Fibroblast of the aortic adventitia (primary cell): Measurements from ENCODE around the gene TNNT3. TPM values are rescaled to one million over a fixed set of nuclear protein-coding genes. Genes with fewer than 3 reads are reported as not detected.

Source experiments
- DNase-seq: peaks from one replicate; pipeline ENCODE4 v3.0.0-alpha.2; 2010; ENCODE audit warnings: low read depth
- H3K4me3 ChIP-seq: 2 replicates; pipeline ENCODE4 v1.5.1; 2011; ENCODE audit warnings: low read depth, mild to moderate bottlenecking, control low read depth, low read length, moderate library complexity
- total RNA-seq: library from RNA; depleted of rRNA; stranded (reverse); fragments of >200 nt; gene quantifications from 2 replicates; pipeline ENCODE4 v1.2.3, GENCODE V29; 2012; ENCODE audit warnings: low replicate concordance
- TF ChIP-seq, protein P1 (sequence below): IDR thresholded peaks from 2 replicates; pipeline ENCODE4 v1.5.1; 2011; ENCODE audit warnings: mild to moderate bottlenecking, low read length, control low read depth, inconsistent platforms; ENCODE audit not compliant: insufficient read depth

TNNT3 gene
- total RNA-seq, 1 donor = 0.81 TPM

DNA sequence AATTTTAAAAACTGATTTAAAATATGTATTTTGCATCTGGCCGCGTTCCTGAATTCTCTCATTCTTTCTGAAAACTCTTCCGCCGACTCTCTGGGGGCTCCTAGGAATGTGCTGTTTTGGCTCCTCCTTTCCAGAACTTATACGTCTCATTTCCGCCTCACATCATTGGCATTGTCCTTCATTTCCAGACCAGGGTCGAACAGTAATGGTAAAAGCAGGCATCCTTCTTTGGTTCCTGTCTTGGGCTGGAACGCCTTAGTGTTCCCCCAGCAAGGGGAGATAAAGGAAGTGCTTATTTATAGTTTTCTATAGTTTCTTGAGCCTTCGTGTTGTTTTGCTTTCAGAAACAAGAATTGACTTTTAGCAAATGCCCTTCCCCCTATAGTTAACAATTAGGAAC, 10.9 kb upstream of the TNNT3 start:
- H3K4me3 ChIP-seq = peak overlapping the region; percentile 5
- TF ChIP-seq, protein P1, sequence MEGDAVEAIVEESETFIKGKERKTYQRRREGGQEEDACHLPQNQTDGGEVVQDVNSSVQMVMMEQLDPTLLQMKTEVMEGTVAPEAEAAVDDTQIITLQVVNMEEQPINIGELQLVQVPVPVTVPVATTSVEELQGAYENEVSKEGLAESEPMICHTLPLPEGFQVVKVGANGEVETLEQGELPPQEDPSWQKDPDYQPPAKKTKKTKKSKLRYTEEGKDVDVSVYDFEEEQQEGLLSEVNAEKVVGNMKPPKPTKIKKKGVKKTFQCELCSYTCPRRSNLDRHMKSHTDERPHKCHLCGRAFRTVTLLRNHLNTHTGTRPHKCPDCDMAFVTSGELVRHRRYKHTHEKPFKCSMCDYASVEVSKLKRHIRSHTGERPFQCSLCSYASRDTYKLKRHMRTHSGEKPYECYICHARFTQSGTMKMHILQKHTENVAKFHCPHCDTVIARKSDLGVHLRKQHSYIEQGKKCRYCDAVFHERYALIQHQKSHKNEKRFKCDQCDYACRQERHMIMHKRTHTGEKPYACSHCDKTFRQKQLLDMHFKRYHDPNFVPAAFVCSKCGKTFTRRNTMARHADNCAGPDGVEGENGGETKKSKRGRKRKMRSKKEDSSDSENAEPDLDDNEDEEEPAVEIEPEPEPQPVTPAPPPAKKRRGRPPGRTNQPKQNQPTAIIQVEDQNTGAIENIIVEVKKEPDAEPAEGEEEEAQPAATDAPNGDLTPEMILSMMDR = no peak
- DNase-seq = peak; percentile 72

DNA sequence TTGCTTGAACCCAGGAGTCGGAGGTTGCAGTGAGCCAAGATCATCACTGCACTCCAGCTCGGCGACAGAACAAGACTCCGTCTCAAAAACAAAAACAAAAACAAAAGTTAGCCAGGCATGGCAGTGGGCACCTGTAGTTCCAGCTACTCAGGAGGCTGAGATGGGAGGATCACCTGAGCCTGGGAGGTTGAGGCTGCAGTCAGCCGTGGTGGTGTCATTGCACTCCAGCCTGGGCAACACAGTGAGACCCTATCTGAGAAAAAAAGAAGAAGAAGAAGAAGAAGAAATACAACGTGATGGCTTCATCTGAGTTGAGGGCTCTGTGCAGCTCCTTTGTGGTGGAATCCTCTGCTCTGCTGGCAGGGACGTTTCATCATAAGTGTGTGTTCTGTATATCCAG, 10.0 kb upstream of the TNNT3 start:
- no peak overlapping the region for H3K4me3 ChIP-seq
- DNase-seq = no peak
- TF ChIP-seq, protein P1 = no peak

DNA sequence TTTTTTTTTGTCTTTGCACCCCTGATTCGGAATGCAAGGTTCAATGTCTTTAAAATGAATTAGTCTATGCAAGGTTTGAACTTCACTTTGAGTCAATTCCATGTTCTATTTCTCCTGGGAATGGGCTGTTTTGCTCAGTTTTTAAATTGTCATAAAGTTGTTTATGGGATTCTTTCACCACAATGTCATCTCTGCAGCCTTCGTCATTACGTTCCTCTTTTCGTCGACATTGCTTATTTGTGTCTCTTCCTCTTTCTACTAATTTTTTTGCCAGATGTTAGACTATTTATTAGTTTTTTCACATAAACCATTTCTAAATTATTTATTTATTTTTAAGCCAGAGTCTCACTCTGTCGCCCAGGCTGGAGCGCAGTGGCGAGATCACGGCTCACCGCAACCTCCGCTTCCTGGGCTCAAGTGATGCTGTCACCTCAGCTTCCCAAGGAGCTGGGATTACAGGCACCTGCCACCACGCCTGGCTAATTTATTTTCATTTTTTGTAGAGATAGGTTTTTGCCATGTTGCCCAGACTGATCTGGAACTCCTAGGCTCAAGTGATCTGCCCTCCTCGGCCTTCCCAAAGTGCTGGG, 7.1 kb upstream of the TNNT3 start:
- TF ChIP-seq, protein P1 = no peak
- H3K4me3 ChIP-seq = no peak overlapping the region
- DNase-seq = no peak

DNA sequence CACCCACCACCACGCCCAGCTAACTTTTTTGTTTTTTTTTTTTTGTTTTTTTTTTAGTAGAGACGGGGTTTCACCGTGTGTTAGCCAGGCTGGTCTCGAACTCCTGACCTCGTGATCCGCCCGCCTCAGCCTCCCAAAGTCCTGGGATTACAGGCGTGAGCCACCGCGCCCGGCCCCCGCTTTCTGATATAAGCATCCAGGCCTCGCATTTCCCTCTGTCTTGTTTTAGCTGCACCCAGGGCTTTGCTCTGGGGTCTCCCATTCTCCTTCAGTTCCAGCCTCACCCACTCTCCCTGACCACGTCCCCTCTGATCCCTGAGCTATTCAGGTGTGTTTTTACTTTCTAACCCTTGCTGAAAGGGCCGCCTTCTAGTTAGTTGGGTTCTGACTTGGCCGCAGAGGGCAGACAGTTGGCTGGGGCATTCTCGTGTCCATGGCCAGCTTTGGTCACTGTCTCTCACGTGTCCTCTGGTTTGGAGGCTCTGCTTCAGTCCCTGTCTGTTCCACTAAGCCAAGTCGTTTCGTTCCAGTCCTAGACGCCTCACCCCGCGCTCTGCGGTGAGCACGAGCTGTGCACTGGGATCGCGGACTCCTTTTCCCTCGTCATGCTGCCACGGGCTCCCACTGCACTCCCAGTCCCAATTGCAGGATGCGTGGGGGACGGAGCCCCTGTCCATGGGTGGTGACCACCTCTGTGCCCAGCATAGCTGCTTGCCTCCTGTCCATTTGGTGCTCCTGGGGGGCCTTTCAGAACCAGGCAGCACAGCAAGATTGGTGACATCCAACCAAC, 6.0 kb upstream of the TNNT3 start:
- no peak overlapping the region for H3K4me3 ChIP-seq
- no peak for DNase-seq
- TF ChIP-seq, protein P1 = no peak

DNA sequence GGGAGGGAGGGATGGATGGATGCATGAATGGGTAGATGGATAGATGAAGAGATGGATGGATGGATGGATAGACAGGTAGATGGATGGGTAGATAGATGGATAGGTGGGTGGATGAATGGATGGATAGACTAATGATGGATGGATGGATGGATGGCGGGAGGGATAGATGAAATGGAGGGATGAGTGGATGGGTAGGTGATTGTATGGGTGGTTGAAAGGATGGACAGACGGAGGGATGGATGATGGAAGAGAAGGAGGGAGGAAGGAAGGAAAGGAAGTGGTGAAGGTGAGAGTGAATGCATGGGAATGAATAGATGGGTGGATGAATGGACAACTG, 3.7 kb upstream of the TNNT3 start:
- TF ChIP-seq, protein P1 = no peak
- H3K4me3 ChIP-seq = no peak overlapping the region
- no peak for DNase-seq

DNA sequence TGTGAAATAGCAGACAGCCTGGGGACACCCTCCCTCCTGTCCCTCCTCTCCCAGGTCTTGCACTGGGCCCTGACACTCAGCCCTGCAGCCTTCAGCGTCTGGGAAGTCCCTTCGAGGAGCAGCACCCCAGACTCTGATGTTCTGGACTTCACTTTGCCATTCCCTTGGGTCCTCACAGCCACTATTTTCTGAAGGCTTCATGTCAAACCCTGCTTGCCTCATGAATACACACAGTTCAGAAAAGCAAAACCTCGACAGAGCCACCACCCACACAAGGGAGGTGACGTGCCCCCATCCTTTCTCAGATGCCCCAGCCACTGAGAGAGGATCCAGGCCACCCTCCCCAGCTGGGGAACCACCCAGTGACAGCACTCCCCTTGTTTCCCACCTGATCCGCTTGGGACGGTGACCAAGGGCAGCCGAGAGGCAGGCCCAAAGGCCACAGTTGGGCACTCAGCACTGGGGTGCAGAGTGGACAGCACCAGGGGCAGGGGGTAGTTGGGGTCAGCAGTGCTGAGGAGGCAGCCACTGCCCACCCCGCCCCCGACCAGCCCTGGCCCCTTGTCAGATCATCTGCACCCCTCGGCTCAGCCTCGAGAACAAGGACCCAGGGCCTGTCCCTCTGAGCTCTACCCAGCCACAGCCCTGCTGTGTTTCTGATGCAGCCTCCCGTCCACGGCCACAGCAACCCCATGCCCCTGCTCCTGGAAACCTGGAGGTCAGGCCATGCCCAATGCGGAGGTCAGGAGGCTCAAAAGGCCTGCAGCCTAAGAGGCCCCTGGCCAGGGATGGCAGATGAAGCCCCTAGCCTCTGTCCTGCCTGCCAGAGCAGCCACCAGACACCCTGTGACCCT, 3.1 kb upstream of the TNNT3 start:
- DNase-seq = no peak
- TF ChIP-seq, protein P1 = no peak
- no peak overlapping the region for H3K4me3 ChIP-seq
